Glomerular endothelial cell (primary cell): ENCODE results near the gene SH2D4B. TPM values are rescaled to one million over a fixed set of nuclear protein-coding genes. Genes with fewer than 3 reads are reported as not detected.

Experiments used
- DNase-seq: peaks from one replicate; pipeline ENCODE4 v3.0.0-alpha.2; 2011; ENCODE audit warnings: low read depth, low spot score; ENCODE audit errors: extremely low read depth
- total RNA-seq: library from RNA; depleted of rRNA; stranded (reverse); fragments of >200 nt; gene quantifications from 2 replicates; pipeline ENCODE4 v1.2.3, GENCODE V29; 2015

SH2D4B gene
- total RNA-seq, 1 donor from 2014 or later = 0.23 TPM

- no peak for DNase-seq
Observed at GRCh38 chr10:80622153-80622552, 84.5 kb downstream of the SH2D4B start.

GRCh38 chr10:80630324-80630723, 92.6 kb downstream of the SH2D4B start:
- no peak for DNase-seq

GRCh38 chr10:80632742-80633141, 95.0 kb downstream of the SH2D4B start:
- DNase-seq = no peak

GRCh38 chr10:80633383-80633860, 95.7 kb downstream of the SH2D4B start:
- no peak for DNase-seq

DNA sequence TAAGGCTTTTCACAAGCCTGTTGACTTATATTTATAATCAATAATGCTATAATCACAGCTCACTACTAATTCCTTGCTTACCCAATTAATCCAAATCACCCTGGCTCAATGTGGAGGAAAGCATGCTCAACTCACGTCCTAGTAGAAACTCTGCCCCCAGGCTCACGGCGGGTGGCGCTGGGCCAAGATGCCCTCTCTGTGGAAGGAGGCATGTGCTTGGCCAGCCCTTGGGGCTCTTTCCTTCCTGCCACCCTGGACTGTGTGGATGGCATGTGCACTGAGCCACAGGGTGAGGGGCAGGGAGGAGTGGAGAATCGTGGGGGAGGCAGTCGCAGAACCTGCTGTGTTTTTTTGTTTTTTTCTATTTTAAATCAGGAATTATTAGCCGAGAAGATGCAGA, 96.2 kb downstream of the SH2D4B start:
- no peak for DNase-seq

GRCh38 chr10:80642661-80643060, 105.0 kb downstream of the SH2D4B start:
- DNase-seq = no peak

GRCh38 chr10:80646366-80646765, 108.7 kb downstream of the SH2D4B start:
- DNase-seq = no peak

DNA sequence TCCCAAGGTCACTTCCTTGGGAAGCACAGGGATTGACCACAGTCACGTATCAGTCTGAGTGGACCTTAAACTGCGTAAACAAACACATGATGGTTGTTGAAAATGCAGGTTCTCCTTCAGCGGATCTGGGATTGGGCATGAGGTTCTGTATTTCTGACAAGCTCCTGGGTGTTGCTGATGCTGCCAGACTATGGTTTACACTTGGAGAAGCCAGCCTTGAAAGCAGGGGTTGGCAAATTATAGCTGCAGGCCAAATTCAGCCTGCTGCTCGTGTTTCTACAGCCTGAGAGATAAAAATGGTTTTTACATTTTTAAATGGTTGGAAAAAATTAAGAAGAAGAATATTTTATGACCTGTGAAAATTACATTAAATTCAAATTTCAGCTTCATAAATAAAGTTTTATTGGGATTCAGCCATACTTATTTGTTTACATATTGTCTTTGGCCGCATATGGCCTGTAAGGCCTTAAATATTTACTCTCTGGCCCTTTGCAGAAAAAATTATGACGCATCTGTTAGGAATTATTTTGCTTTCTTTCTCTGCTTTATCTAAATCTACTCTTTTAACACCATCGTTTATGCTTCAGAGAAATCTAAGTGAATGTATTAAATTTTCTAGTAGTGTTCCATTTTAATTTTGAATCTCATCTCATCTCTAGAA, 109.6 kb downstream of the SH2D4B start:
- DNase-seq = no peak

GRCh38 chr10:80648106-80648505, 110.4 kb downstream of the SH2D4B start:
- no peak for DNase-seq

GRCh38 chr10:80649183-80649582, 111.5 kb downstream of the SH2D4B start:
- no peak for DNase-seq

GRCh38 chr10:80655898-80656297, 118.2 kb downstream of the SH2D4B start:
- no peak for DNase-seq

- no peak for DNase-seq
Observed at GRCh38 chr10:80658068-80658467, 120.4 kb downstream of the SH2D4B start.

GRCh38 chr10:80659289-80659688, 121.6 kb downstream of the SH2D4B start:
- no peak for DNase-seq

GRCh38 chr10:80660266-80660665, 122.6 kb downstream of the SH2D4B start:
- no peak for DNase-seq

GRCh38 chr10:80660736-80661135, 123.0 kb downstream of the SH2D4B start:
- no peak for DNase-seq

- no peak for DNase-seq
Observed at GRCh38 chr10:80661526-80661925, 123.8 kb downstream of the SH2D4B start.

DNA sequence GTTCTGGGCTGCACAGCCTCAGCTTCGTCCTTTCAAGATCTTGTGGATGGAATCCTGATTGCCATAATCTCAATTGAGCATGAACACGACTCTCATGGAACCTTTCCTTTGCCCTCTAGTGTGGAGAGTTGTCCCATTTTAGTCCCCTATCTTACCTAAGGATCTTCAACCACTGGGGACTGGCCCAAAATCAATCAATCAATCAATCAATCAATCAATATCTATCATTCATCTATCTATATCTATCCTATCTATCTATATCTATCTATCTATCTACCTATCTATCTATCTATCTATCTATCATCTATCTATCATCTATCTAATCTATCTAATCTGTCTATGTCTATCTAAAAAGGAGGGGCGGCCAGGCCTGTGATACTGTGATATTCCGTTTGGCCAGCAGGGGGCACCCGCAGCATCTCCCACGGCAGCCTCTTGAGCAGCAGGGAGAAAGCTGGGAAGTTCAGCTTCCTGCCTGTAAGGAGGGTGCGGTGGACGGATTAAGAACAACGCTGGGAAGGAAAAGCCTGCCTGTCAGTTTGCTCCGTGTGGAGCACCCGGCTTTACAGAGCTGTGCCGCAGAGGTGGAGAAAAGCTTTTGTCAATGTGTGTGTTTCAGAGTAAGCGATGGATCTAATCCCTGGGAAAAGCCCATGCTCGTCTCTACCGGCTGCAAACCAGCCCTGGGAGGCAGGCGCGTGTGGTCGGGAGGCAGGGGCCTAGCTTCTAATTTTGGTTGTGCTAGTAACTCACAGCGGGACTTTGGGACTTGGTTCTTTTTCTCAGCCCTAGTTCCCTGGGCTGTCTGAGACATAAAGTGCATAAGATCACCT, 124.9 kb downstream of the SH2D4B start:
- DNase-seq = peak; percentile 25

- peak; percentile 16 for DNase-seq
Observed at GRCh38 chr10:80664071-80664680, 126.5 kb downstream of the SH2D4B start.

GRCh38 chr10:80669485-80669884, 131.8 kb downstream of the SH2D4B start:
- DNase-seq = no peak

DNA sequence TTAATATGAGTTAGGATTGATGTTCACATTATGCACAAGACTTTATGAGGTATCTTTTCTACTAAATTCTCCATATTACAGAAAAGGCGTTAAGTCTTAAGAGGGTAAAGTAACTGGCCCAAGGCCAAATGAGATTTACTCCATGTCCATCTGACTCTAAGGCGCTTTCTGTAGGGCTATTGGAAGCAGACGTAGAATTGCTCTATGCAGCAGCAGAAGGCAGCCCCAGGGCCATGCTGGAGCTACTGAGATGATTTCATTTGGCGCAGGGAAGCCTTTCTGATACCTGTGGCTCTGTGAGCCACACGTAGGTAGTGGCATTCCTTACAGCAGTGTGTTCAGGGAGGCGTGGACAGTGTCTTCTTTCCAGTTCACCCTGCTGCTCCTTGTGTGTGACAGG, 133.1 kb downstream of the SH2D4B start:
- DNase-seq = no peak

DNA sequence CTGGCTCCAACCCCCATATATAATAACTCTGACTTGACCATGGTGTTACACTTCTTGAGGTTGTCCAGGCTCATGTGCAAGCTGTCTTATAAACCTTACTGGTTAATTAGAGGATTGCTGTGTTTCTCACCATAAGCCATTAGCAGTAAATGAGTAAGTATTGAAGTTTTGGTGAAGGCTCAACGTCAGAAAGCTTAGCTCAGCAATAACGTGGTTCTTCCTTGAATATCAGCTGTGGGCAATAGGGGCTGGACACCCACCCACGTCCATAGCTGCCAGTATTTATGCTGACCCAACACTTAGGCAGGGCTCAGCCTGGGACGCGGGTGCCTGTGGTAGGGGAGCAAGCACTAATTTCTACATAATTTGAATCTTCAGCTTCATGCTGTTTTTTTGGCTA, 134.1 kb downstream of the SH2D4B start:
- DNase-seq = no peak

DNA sequence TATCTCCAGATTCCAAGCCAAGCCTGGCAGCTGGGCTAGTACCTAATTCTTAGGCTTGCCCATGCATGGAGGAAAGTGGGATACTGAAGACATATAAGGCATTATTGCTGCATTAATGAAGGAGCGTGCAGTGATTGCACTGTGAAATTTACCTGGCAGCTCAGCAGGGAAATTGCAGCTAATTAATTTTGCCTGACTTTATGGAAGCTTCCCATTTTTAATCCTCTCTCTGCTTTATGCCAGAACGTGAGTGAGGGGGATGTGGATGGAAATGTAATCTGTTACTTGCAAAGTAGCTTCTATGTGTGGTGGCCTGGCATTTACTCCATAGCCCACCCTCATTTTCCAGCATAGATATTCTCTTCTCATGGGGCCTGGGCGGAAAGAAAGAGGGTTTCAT, 134.9 kb downstream of the SH2D4B start:
- DNase-seq = no peak
